ENCODE results near the gene ERVW-1.
A peak's percentile ranks its signal among the peaks of the same experiment; 100 is the strongest.
"Not testable (repeated sequence)": the region's sequence is repeated elsewhere in the genome, so short reads cannot be mapped to it uniquely, and the experiment has no call there.

The ERVW-1 gene

DNA sequence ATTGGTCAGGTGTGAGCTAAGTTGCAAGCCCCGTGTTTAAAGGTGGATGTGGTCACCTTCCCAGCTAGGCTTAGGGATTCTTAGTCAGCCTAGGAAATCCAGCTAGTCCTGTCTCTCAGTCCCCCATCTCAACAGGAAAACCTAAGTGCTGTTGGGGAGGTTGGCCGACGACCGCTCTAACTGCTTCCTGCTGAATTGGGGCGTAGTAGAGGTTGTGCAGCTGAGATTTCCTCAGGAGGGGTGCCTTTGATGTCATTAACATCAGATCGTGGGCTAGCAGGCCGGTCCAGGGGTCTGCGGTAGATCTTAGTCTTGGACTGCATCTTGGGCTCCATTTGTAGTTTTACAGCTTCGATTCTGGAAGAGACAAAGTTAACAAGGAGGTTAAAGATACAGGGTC, 9.2 kb downstream of the ERVW-1 start:
- DNase-seq (ENCODE audit: low spot score) = not testable (repeated sequence)

DNA sequence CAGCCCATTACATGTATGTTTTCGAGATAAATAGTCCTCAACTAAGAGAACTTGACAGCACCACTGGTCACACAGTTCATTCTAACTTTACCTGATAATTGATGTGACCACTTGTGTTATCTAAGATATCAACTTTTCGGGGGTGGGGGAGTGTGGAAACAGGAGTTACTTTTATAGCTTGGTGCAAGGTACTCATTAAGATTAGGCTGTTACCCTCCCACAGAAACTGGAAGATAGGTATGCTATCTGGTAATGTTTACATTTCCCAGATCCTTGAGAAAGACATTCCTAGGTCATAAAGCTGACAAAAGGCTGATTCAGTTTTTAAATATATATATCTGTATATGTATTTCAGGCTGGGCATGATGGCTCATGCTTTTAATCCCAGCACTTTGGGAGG, 11.1 kb downstream of the ERVW-1 start:
- no peak for DNase-seq (ENCODE audit: low spot score)

DNA sequence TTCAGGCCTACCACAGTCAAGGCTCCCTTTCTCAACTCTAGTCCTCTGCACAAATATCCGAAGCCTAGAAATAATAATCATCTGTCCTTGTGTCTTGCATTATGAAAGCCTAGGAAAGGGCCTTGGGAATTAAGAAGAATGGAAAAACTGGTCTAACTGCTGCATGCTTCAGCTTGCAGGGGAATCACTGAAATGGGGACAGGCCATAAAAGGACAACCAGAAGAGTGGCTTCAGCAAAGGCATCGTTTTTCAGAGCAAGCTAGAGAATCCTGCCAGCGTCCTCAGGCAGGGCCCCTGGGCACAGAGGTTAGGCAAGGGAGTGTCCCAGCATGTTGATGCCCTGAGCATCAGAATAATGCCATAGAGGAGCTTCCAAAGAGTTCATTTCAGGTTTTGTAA, 13.2 kb downstream of the ERVW-1 start:
- no peak for DNase-seq (ENCODE audit: low spot score)

DNA sequence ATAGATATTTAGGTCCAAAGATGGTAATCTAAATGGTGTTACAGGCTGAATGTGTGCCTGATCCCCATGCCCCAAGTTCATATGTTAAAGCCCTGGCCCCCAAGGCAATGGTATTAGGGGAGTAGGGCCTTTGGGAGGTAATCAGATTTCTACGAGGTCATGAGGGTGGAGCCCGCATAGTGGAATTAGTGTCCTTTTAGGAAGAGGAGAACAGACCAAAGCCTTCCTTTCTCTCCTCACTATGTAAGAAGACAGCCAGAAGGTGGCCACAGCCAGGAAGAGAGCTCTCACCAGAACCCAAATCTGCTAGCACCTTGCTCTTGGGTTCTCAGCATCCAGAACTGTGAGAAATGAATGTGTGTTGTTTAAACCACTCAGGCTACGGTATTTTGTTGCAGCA, 15.2 kb downstream of the ERVW-1 start:
- no peak for DNase-seq (ENCODE audit: low spot score)

DNA sequence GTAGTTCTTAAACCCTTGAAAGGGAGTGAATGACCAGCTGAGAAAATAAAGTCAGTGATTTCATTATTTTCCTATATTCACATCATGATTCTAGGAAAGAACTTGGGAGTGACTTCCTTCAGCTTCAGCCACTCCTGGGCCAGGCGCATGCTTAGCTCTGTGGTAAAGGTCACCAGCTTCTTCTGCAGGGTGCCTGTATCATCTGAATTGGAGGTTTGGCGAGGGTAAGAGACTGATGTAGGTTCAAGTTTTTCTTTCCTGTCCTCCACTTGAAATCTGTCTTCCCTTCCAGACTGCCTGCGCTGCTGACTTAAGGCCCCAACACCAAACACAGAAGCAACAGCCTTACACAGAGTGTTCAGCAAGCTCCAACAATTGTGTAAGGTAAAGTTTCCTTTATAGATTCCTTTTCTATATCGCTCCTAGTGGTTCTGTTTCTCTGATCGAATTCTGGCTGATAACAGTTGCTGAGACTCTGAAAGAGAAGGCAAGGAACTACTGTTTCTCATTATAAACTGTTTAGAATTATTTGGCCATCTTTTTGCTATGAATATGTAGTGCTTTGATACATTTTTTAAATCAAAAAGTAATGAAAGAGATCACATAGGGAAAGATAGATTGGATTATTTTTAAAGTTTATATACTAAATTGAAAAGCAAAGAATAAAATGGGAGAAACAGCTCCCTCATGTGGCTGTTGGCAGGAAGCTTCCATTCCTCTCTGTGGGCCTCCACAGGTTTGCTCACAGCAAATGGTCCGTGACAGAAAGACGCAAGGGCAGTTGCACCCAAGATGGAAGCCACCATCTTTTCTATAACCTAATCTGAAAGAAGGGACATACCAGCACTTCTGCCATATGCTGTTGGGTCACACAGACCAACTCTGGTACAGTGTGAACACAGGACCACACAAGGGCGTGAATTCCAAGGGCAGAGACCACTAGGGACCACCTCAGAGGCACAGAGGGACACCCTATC, 16.4 kb downstream of the ERVW-1 start:
- DNase-seq (ENCODE audit: low spot score) = peak; percentile 40

DNA sequence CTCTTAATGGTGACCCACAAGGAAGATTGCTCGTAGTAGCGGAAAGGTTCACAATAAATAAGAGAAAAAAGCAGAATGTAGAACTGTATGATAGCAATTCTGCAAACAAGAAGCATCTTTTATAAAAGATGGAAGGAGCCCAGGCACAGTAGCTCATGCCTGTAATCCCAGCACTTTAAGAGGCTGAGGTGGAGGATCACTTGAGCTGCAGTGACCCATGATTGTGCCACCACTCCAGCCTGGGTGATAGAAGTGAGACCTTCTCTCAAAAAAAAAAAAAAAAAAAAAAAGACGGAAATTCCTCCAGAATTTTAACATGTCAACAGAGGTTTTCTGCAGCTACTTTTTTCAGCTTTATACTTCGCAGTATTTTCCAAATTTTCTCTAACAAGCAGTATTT, 17.2 kb downstream of the ERVW-1 start:
- DNase-seq (ENCODE audit: low spot score) = no peak

DNA sequence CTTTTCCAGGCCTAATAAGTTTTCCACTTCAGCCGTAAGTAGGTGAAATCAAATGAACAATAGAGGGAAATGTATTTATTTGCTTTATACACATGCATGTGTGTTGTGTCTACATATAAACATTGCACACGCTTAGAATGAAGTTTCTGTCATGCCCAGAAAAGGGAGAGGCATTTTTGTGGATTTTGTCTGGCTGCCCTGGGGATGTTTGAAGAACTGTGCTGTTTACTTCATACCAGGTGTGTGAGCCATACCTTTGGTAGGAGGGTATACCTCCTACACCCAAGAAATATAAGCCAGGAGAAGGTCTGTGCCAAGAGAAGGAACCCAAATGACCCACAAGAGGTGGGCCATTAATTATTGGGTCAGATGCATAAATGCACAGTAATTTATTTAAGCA, 17.6 kb downstream of the ERVW-1 start:
- no peak for DNase-seq (ENCODE audit: low spot score)

DNA sequence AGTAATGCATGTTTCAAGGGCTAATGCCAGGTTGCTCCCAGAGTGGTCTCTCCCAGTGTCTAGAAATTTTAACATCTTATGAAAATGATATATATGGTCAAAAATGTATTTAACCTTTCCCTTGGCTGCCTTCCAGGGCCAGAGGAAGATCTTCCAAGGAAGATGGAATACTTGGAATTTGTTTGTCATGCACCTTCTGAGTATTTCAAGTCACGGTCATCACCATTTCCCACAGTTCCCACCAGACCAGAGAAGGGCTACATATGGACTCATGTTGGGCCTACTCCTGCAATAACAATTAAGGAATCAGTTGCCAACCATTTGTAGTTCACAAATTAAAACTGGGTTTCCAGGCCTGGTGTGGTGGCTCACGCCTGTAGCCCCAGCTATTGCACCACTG, 21.5 kb downstream of the ERVW-1 start:
- no peak for DNase-seq (ENCODE audit: low spot score)

DNA sequence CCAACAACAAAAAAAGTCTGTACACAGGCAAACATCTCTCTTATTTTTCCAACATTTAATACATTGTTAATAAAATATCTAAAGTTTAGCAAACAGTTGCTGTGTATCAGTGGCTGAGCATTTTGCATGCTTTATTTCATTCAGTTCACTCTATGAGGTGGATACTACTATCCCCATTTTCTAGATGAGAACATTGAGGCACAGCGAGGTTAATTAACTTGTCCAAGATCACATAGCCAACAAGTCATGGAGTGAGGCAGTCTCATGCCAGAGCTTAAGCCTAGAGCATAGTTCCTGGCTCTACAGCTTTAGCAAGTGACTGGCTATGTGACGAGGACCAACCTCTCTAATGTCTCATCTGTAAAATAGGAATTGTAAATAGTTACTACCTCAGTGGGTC, 26.1 kb downstream of the ERVW-1 start:
- DNase-seq (ENCODE audit: low spot score) = no peak

DNA sequence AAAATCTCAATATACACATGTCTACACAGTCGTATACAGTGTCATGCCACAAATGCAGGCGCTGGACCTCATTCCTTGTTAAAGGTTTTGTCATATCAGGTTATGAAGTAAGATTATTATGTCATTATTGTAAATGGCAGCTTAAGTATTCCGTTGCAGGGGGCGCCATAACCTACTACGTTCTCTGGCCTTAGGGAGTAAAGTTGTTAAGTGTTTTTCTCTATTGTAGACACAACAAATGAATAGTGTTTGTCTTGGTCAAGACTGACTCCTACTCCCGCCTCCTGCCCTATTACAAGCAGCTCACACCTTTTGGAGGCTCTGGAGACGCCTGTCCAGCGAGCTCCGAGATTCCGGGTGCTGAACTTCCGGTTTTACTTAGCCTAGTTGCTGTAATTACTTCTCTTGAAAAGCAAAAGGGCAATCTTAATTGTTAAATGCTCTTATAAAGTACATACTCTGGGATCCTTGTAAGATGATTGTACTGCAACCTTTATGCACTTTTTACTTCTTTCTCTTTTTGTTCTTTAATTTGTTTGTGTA, 29.5 kb downstream of the ERVW-1 start:
- peak; percentile 59 for DNase-seq (ENCODE audit: low spot score)

DNA sequence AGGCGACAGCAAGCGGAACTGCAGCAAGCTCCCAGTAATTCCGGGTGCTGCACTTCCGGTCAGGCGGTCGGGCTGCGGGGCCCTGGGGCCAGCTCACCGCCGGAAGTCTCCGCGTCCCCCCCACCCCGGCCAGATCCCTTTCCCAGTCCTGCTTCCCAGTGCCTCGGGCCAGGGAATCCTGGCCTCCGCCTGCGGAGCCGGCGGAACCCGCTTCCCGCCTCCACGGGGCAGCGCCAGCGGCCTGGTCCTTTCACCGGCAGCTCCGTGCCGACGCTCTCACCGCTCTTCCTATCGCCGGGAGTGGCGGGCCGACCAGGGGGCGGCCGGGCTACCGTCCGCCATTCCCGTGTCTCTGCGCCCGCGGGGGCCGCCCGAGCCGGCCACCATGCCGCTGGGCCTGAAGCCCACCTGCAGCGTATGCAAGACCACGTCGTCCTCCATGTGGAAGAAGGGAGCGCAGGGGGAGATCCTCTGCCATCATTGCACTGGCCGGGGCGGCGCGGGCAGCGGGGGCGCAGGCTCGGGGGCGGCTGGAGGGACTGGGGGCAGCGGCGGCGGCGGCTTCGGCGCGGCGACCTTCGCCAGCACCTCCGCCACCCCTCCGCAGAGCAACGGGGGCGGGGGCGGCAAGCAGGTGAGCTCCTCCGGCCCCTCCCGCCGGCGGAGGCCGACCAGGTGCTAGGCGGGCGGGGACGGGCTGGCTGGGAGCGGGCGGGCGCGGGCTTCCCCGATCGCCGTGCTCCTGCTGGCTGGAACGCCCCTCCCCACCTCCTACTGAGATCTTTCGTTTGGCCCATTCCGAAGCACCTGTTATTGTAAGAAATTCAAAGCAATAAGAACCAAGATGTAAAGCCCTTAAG, 30.2 kb downstream of the ERVW-1 start, which contains the start of gene GATAD1:
GATAD1 (plus strand) TSS at position 138 of the 860 bp plus-strand sequence; CDS start at position 386, 248 bp downstream.
- peak; percentile 86 for DNase-seq (ENCODE audit: low spot score)

DNA sequence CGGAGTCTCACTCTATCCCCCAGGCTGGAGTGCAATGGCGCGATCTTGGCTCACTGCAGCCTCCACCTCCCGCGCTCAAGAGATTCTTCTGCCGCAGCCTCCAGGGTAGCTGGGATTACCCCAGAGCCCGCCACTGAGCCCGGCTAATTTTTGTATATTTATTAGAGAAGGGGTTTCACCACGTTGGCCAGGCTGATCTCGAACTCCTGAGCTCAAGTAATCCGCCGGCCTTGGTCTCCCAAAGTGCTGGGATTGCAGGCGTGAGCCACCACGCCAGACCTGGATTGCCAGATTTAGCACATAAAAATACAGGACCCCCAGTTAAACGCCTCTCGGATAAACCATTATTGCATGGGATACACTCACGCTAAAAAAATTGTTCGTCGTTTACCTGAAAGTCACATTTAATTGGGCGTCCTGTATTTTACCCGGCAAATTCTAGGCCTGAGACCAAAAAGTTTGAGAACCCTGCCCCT, 30.8 kb downstream of the ERVW-1 start:
- no peak for DNase-seq (ENCODE audit: low spot score)

DNA sequence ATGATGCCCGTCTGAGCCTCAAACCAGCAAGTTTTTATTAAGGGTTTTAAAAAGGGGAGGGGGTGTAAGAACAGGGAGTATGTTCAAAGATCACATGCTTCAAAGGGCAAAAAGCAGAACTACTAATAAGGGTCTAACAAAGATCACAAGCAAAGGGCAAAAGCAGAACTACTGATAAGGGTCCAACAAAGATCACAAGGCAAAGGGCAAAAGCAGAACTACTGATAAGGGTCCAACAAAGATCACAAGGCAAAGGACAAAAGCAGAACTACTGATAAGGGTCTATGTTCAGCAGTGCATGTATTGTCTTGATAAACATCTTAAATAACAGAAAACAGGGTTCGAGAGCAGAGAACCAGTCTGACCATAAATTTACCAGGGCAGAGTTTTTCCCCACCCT, 35.0 kb downstream of the ERVW-1 start:
- DNase-seq (ENCODE audit: low spot score) = not testable (repeated sequence)

DNA sequence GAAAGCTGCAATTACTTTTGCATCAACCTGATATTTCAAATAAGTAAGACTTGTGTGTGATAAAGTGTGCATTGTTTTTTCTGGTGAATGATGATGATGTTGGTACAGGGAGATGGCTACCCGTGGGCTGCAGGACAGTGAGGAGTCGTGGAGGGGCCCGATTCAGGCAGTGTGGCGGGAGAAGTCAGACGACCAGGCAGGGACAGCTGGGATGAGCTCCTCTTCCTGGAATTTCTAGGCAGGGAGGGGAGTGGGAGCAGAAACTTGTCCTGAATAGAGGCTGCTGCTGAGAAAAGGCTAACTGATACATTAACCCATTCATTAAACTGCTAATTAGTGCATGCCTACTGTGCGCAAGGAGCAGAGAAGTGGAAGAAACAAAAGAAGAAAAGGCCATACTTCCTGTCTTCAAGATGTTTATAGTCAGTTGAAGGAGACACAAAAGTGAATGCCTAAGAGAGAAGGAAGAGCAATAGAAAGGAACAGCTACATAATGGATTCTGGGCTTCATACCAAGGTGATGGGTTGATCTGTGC, 39.7 kb downstream of the ERVW-1 start:
- no peak for DNase-seq (ENCODE audit: low spot score)

DNA sequence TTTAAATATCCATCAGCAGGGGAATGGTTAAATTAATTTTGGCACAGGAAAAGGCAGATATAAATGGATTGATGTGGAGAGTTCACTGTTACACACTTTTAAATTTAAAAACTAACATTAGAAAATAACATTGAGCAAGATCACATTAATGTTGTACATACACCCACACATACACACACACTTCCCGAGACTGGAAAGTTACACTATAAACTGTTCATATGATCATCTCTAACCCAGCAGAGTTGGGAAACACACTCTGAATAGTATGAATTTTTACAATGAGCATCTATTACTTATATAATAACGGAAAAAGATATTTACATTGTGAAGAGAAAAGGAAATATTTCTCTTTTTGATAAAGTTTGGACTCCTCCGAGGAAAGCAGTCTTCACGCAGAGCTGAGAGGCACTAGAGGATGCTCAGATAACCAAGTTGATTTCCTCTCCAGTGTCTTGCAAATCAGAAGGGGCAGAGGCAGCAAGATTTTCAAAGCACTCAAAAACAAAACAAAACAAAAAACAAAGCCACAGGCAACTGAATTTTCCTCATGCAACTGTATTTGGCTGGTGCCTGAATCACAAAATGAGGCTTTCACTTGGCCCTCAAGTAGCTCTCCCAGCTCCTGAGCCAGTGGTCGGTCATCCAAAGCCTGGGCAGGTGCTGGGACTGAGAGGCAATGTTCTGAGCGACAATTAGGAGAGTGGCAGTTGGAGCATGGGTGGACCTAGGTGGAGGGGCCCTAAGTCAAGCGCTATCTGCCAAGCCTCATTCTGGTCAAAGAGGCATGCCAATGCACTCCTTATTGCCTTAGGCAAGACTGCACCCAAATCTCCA, 40.9 kb downstream of the ERVW-1 start:
- DNase-seq (ENCODE audit: low spot score) = no peak

DNA sequence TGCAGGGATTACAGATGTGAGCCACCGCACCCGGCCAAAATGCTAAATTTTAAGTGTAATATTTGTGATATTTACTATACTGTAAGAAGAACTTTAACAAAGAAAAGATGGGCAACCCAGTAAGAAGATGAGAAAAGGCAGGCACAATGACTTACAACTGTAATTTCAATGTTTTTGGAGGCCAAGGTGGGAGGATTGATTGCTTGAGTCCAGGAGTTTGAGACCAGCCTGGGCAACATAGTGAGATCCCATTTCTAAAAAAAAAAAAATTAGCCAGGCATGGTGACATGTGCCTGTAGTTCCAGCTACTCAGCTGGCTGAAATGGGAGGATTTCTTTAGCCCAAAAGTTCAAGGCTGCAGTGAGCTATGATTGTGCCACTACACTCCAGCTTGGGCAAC, 42.2 kb downstream of the ERVW-1 start:
- DNase-seq (ENCODE audit: low spot score) = no peak

DNA sequence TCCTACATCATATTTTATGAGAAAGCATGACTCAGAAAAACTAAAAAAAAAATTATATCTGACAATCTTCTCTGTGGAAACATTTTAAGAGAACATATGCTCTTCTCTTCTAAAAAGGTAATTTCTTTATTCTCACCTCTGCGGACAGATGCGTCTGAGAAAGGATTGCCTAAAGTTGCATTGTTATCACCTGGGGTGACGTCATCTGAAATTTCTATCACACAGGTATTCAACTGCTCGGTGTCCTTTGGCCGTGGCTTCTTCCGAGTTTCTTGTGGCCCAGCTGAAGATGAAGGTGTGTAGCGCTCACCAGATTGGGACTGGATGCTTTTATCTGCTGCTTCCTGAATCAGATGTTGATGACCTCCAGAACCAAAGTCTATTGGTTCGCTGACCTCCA, 44.7 kb downstream of the ERVW-1 start:
- no peak for DNase-seq (ENCODE audit: low spot score)

DNA sequence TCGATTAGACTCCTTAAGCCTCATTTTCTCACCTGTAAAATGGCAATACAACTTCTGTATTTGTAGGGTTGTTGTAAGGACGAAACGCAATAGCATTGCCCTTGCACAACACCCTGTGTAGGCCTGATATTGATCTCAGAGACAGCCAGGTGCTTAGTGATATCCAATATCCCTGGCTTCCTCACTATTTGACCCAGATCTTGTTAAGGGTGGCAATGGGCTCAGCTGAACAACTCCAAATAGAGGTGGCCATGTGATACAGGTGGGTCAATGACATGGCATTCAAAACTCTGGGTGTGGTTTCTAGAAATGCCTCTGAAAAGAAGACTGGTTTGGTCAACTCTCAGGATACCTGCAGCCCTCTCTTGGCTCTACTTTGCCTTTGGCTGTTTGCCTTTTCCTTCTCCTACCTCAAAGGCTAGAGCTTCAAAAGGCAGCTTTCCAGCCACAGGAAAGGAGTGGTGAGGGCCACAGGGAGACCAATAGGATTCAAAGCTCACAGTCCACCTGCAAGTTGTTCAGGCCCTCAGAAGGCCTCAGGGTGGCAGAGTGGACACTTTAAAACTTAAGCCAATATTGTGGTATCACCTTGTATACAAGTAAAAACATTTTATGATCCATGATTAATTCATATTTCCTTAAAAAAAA, 45.3 kb downstream of the ERVW-1 start:
- no peak for DNase-seq (ENCODE audit: low spot score)

DNA sequence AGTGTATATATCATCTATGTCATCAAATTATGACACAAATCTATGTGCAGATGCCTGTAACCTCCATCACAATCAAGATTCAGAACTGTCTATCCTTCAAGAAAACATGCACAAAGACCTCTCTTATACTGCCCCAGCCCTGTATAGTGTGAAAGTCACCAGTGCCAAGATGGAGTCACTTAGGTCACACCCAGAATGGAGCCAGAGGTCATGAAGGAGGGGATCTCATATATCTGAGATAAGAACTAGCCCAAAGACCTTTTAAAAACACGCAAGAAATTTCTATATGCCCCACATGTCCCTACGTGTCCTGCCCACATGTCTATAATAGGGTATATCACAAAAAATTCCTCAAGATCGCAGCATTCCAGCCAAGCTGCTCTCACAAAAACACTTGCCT, 50.6 kb downstream of the ERVW-1 start:
- no peak for DNase-seq (ENCODE audit: low spot score)

DNA sequence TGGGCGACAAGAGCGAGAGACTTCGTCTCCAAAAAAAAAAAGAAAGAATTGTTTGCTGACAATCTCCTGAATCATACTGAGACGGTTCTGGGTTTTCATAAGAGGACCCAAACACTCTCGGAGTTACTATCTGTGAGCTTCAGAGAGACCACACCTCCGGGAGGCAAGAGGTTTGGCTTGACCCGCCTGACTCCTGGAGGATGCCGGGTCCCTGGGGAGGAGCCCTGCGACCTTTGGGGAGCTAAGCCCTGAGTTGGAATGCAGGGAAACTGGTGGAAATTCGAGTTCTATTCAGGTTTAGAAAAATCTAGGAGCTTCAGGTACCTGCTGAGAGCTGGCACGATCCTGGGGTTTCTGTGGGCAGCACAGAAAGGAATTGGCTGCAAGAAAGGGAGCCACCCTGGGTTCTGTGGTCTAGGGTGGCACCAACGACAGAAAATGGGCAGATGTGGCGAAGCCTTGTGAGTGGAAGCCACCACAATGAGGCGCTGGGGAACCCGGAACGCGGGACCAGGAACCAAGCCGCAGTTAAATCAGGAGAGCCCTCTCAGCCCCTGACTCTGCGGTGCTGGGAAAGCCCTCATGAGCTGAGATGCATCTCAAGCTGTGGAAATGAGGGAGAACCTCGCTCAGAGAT, 52.3 kb downstream of the ERVW-1 start:
- DNase-seq (ENCODE audit: low spot score) = no peak

All from CD4-positive, alpha-beta T cell treated with Interleukin-15 for 4 hours (primary cell).